Liver (tissue), 9 donors: Measurements from ENCODE around the gene GABRA1. TPM values are rescaled to one million over a fixed set of nuclear protein-coding genes. Genes with fewer than 3 reads are reported as not detected.

ENCODE experiments used
- DNase-seq: peaks from one replicate; pipeline ENCODE4 v3.0.0-alpha.2; 2017; ENCODE audit warnings: low spot score
- H3K27ac ChIP-seq, 2 donors: one replicate each; pipeline ENCODE4 v1.7.0; 2013; ENCODE audit warnings: inconsistent platforms in 2 of 2, low read length in 2 of 2, control low read depth in 1 of 2, low read depth in 1 of 2, mild to moderate bottlenecking in 1 of 2
- H3K27me3 ChIP-seq, 4 donors: one replicate each; pipeline versions ENCODE4 v1.6.1 to v1.7.0; 2013; ENCODE audit warnings: low read length in 3 of 4, inconsistent platforms in 1 of 4, mild to moderate bottlenecking in 1 of 4, moderate library complexity in 1 of 4; ENCODE audit not compliant: control insufficient read depth in 4 of 4, insufficient read depth in 4 of 4
- H3K36me3 ChIP-seq, 4 donors: one replicate each; pipeline versions ENCODE4 v1.6.1 to v1.7.0; 2013; ENCODE audit warnings: low read length in 3 of 4, mild to moderate bottlenecking in 3 of 4, low read depth in 1 of 4, moderate library complexity in 1 of 4; ENCODE audit not compliant: control insufficient read depth in 4 of 4, insufficient read depth in 3 of 4
- H3K4me1 ChIP-seq, 4 donors: one replicate each; pipeline versions ENCODE4 v1.6.1 to v1.7.0; 2013; ENCODE audit warnings: low read length in 3 of 4, mild to moderate bottlenecking in 3 of 4, moderate library complexity in 1 of 4; ENCODE audit not compliant: control insufficient read depth in 4 of 4, insufficient read depth in 4 of 4
- H3K4me3 ChIP-seq, 3 donors: one replicate each; pipeline versions ENCODE4 v1.6.1 to v1.7.0; 2013; ENCODE audit warnings: low read length in 3 of 3, control low read depth in 1 of 3, low read depth in 1 of 3, mild to moderate bottlenecking in 1 of 3
- H3K9ac ChIP-seq, 2 donors: one replicate each; pipeline ENCODE4 v1.7.0; 2013; ENCODE audit warnings: low read length in 2 of 2, mild to moderate bottlenecking in 2 of 2, moderate library complexity in 2 of 2, control low read depth in 1 of 2, low read depth in 1 of 2
- H3K9me3 ChIP-seq, 4 donors: one replicate each; pipeline versions ENCODE4 v1.6.1 to v1.7.0; 2013; ENCODE audit warnings: low read length in 3 of 4; ENCODE audit not compliant: control insufficient read depth in 4 of 4
- EGR1 ChIP-seq, 2 donors: IDR thresholded peaks; 2 replicates each; pipeline ENCODE4 v1.6.1; 2016 to 2018; ENCODE audit warnings: antibody characterized with exemption in 2 of 2, low read depth in 2 of 2
- FOXA1 ChIP-seq: IDR thresholded peaks from 2 replicates; pipeline ENCODE4 v1.6.1; 2016; ENCODE audit warnings: antibody characterized with exemption
- FOXA2 ChIP-seq: IDR thresholded peaks from 2 replicates; pipeline ENCODE4 v1.6.1; 2016; ENCODE audit warnings: antibody characterized with exemption
- GABPA ChIP-seq, 2 donors: IDR thresholded peaks in 1 of 2; conservative IDR thresholded peaks in 1 of 2; 2 replicates each; pipeline ENCODE4 v1.6.1; 2016; ENCODE audit warnings: antibody characterized with exemption in 2 of 2, mild to moderate bottlenecking in 1 of 2, moderate library complexity in 1 of 2
- HNF4A ChIP-seq, 2 donors: conservative IDR thresholded peaks; 2 replicates each; pipeline ENCODE4 v1.6.1; 2016; ENCODE audit warnings: antibody characterized with exemption in 2 of 2, mild to moderate bottlenecking in 2 of 2
- HNF4G ChIP-seq: IDR thresholded peaks from 2 replicates; pipeline ENCODE4 v1.6.1; 2016; ENCODE audit warnings: antibody characterized with exemption
- JUND ChIP-seq, 2 donors: IDR thresholded peaks; 2 replicates each; pipeline ENCODE4 v1.6.1; 2016; ENCODE audit warnings: antibody characterized with exemption in 2 of 2
- NR2F2 ChIP-seq: IDR thresholded peaks from 2 replicates; pipeline ENCODE4 v1.6.1; 2016; ENCODE audit warnings: antibody characterized with exemption
- RAD21 ChIP-seq, 2 donors: IDR thresholded peaks; 2 replicates each; pipeline ENCODE4 v1.6.1; 2016; ENCODE audit warnings: antibody characterized with exemption in 2 of 2, mild to moderate bottlenecking in 2 of 2
- RXRA ChIP-seq, 2 donors: IDR thresholded peaks; 2 replicates each; pipeline ENCODE4 v1.6.1; 2017 to 2018; ENCODE audit warnings: antibody characterized with exemption in 2 of 2, mild to moderate bottlenecking in 1 of 2
- SP1 ChIP-seq: IDR thresholded peaks from 2 replicates; pipeline ENCODE4 v1.6.1; 2018; ENCODE audit warnings: antibody characterized with exemption, mild to moderate bottlenecking
- WGBS: extraction: QIAGEN DNeasy Blood & Tissue Kit; methylation state at CpG from one replicate; pipeline ENCODE4 v1.1.7; 2013; 5-methylcytosine and 5-hydroxymethylcytosine counted together
- polyA plus RNA-seq, 2 donors: library from polyadenylated mRNA; stranded (reverse) in 1 of 2; unstranded in 1 of 2; fragments of 200-250 nt in 1 of 2; fragments of >200 nt in 1 of 2; fragmentation: Nextera tagmentation in 1 of 2; extraction: Ambion mirVana in 1 of 2; gene quantifications; one replicate each; pipeline versions ENCODE4 v1.2.1 to v1.2.3, GENCODE V29; 2013 to 2015
- total RNA-seq, 2 donors: library from RNA; depleted of rRNA; stranded (reverse); fragments of >200 nt; gene quantifications; one replicate each; pipeline ENCODE4 v1.2.3, GENCODE V29; 2014
- TF ChIP-seq, protein P1 (sequence below): fragments of 150-350 bp; IDR thresholded peaks from 2 replicates; pipeline ENCODE4 v1.5.1; 2017; ENCODE audit warnings: improper control_type of control experiment, low read depth, low read length; ENCODE audit not compliant: missing input control
- TF ChIP-seq, protein P2 (sequence below): IDR thresholded peaks from 2 replicates; pipeline ENCODE4 v1.6.1; 2016; ENCODE audit warnings: antibody characterized with exemption
- TF ChIP-seq, protein P3 (sequence below): IDR thresholded peaks from 2 replicates; pipeline ENCODE4 v1.6.1; 2016; ENCODE audit warnings: antibody characterized with exemption, mild to moderate bottlenecking
- TF ChIP-seq, protein P4 (sequence below): IDR thresholded peaks from 2 replicates; pipeline ENCODE4 v1.6.1; 2016; ENCODE audit warnings: antibody characterized with exemption
- donor health status: healthy.
- donor health status: healthy.
- donor health status: healthy.
- donor health status: healthy.
- donor health status: healthy.

The GABRA1 gene
- total and polyA plus RNA-seq, 4 donors, result not detected

DNA sequence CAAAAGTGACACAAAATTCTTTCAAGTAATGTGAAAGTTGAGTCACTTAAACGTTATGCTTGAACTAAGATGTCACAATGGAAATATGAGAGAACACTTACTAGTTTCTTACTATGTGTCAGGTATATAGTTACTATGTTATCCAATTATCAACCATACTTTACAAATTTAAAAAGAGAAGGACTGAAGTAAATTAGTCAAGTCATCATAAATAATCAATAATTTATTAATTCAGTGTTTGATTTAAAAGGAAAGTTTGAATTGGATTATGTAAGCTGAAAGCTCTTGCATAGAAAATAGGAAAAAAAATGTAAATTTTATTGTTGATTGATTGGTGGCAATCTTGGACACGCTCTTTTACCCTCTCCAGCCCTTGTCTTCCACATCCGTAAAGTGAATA lies 76.3 kb downstream of the GABRA1 start:
- Histone ChIP-seq H3K4me3 (no peak overlapping the region), H3K9me3 (no peaks in the 10 kb centered on the region), H3K27ac (no peak overlapping the region), H3K4me1 (no peaks in the 10 kb centered on the region), H3K27me3 (peaks cover 0 to 2% (median 0%) of the 10 kb centered on the region in 4 donors), H3K36me3 (no peaks in the 10 kb centered on the region), H3K9ac (no peak overlapping the region)
- no peak for TF ChIP-seq NR2F2
- TF ChIP-seq HNF4A (conservative IDR thresholded peaks at IDR 0.05), result no peak
- TF ChIP-seq JUND (IDR thresholded peaks at IDR 0.05), result no peak
- TF ChIP-seq, protein P1, sequence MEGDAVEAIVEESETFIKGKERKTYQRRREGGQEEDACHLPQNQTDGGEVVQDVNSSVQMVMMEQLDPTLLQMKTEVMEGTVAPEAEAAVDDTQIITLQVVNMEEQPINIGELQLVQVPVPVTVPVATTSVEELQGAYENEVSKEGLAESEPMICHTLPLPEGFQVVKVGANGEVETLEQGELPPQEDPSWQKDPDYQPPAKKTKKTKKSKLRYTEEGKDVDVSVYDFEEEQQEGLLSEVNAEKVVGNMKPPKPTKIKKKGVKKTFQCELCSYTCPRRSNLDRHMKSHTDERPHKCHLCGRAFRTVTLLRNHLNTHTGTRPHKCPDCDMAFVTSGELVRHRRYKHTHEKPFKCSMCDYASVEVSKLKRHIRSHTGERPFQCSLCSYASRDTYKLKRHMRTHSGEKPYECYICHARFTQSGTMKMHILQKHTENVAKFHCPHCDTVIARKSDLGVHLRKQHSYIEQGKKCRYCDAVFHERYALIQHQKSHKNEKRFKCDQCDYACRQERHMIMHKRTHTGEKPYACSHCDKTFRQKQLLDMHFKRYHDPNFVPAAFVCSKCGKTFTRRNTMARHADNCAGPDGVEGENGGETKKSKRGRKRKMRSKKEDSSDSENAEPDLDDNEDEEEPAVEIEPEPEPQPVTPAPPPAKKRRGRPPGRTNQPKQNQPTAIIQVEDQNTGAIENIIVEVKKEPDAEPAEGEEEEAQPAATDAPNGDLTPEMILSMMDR, result no peak
- no peak for TF ChIP-seq EGR1 (IDR thresholded peaks at IDR 0.05; ENCODE audit: low read depth in 2 of 2)
- no peak for TF ChIP-seq RAD21 (IDR thresholded peaks at IDR 0.05)
- TF ChIP-seq, protein P2, sequence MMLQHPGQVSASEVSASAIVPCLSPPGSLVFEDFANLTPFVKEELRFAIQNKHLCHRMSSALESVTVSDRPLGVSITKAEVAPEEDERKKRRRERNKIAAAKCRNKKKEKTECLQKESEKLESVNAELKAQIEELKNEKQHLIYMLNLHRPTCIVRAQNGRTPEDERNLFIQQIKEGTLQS, result no peak
- TF ChIP-seq SP1, result no peak
- TF ChIP-seq, protein P3, sequence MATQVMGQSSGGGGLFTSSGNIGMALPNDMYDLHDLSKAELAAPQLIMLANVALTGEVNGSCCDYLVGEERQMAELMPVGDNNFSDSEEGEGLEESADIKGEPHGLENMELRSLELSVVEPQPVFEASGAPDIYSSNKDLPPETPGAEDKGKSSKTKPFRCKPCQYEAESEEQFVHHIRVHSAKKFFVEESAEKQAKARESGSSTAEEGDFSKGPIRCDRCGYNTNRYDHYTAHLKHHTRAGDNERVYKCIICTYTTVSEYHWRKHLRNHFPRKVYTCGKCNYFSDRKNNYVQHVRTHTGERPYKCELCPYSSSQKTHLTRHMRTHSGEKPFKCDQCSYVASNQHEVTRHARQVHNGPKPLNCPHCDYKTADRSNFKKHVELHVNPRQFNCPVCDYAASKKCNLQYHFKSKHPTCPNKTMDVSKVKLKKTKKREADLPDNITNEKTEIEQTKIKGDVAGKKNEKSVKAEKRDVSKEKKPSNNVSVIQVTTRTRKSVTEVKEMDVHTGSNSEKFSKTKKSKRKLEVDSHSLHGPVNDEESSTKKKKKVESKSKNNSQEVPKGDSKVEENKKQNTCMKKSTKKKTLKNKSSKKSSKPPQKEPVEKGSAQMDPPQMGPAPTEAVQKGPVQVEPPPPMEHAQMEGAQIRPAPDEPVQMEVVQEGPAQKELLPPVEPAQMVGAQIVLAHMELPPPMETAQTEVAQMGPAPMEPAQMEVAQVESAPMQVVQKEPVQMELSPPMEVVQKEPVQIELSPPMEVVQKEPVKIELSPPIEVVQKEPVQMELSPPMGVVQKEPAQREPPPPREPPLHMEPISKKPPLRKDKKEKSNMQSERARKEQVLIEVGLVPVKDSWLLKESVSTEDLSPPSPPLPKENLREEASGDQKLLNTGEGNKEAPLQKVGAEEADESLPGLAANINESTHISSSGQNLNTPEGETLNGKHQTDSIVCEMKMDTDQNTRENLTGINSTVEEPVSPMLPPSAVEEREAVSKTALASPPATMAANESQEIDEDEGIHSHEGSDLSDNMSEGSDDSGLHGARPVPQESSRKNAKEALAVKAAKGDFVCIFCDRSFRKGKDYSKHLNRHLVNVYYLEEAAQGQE, result no peak
- TF ChIP-seq HNF4G, result no peak
- TF ChIP-seq, protein P4, sequence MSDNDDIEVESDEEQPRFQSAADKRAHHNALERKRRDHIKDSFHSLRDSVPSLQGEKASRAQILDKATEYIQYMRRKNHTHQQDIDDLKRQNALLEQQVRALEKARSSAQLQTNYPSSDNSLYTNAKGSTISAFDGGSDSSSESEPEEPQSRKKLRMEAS, result no peak
- TF ChIP-seq GABPA (IDR thresholded peaks at IDR 0.05 in 1 of 2, conservative IDR thresholded peaks at IDR 0.05 in 1 of 2), result no peak
- no peak for DNase-seq
- WGBS, result 80% methylated on average over 3 of the region's 3 CpGs

DNA sequence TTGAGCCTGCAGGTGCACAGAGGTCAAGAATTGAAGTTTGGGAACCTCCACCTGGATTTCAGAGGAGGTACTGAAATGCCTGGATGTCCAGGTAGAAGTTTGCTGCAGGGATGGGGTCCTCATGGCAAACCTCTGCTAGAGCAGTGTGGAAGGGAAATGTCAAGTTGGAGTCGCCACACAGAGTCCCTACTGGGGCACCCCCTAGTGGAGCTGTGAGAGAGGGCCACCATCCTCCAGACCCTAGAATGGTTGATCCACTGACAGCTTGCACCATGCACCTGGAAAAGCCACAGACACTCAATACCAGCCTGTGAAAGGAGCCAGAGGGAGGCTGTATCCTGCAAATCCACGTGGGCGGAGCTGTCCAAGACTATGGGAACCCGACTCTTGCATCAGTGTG lies 78.0 kb downstream of the GABRA1 start:
- Histone ChIP-seq H3K27ac (no peak overlapping the region), H3K27me3 (peaks cover 0 to 2% (median 0%) of the 10 kb centered on the region in 4 donors), H3K36me3 (no peaks in the 10 kb centered on the region), H3K4me1 (no peaks in the 10 kb centered on the region), H3K4me3 (no peak overlapping the region), H3K9ac (no peak overlapping the region), H3K9me3 (no peaks in the 10 kb centered on the region)
- TF ChIP-seq FOXA2 (no peak), NR2F2 (no peak), HNF4A (conservative IDR thresholded peaks at IDR 0.05) (no peak)
- no peak for DNase-seq
- 66% methylated on average over 4 of the region's 4 CpGs for WGBS

DNA sequence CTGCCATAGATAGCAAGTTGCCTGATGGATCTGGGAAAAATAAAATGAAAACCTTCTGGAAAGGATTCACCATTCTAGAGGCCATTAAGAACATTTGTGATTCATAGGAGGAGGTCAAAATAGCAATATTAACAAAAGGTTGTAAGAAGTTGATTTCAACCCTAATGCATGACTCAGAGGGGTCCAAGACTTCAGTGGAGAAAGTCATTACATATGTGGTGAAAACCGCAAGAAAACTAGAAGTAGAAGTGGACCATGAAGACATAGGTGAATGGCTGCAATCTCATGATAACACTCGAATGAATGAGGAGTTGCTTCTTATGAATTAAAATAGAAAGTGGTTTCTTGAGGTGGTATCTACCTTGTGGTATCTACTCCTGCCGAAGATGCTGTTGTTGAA lies 86.6 kb downstream of the GABRA1 start:
- no peaks in the 10 kb centered on the region for H3K27me3 ChIP-seq
- no peak overlapping the region for H3K4me3 ChIP-seq
- no peak overlapping the region for H3K27ac ChIP-seq
- H3K9ac ChIP-seq, result no peak overlapping the region
- H3K9me3 ChIP-seq, result no peaks in the 10 kb centered on the region
- TF ChIP-seq FOXA2, result no peak
- no peak for TF ChIP-seq HNF4G
- TF ChIP-seq FOXA1, result no peak
- no peak for TF ChIP-seq RAD21 (IDR thresholded peaks at IDR 0.05)
- no peak for TF ChIP-seq GABPA (IDR thresholded peaks at IDR 0.05 in 1 of 2, conservative IDR thresholded peaks at IDR 0.05 in 1 of 2)
- TF ChIP-seq RXRA (IDR thresholded peaks at IDR 0.05), result no peak
- no peaks in the 10 kb centered on the region for H3K4me1 ChIP-seq
- no peaks in the 10 kb centered on the region for H3K36me3 ChIP-seq
- 67% methylated on average over 3 of the region's 3 CpGs for WGBS
- DNase-seq, result no peak
